HG03571 (cell line): Measurements from ENCODE around the gene KCNN3.

Source experiments
- ATAC-seq: cut with Tn5 transposase; IDR thresholded peaks from one replicate; pipeline ENCODE4 v1.9.1; 2021; ENCODE audit not compliant: unreplicated experiment

KCNN3 gene

GRCh38 chr1:154842635-154843034 lies 27.4 kb downstream of the KCNN3 start:
- no peak for ATAC-seq

- ATAC-seq = no peak
These were observed 28.7 kb downstream of the KCNN3 start for GRCh38 chr1:154841384-154841783.

DNA sequence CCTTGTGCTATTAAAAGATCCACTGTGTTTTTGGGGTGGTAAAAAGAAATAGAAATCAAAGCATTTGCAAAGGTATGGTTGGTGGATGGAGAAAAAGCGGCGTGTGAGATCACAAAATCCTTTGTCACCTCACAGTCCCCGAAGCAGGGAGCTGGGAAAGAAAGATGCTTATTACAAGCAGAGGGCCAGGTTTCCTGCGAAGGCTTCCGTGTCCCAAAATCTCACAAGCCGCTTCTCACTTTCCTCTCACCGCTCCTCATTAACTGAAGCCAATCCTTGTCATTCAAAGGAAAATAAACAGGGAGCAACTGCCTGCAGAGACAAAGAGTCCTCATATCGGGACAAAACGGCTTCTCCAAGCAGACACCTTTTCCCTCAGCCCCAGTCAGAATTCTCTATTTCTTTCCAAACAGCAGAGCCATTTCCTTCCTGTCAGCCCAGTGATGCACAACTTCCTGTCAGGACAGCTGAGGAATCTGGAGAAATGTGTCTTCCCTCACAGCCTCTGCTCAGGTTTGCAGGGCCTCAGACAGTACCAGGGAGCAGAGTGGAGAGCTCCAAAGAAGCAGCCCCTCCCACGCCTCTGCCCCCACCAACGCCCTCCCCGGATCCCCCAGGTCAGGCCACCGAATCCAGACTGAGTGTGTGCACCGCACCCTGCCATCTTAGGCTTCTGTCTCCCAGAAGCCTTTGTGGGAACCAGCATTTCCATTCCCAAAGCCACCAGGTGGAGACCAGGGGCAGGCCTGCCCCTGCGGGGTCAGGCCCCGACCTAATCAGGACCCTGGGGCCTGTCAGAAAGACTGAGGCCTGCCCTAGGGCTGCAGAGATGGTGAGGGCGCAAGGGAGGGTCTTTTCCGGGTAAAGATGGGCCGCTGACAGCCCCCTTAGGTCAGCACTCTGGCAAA lies 29.6 kb downstream of the KCNN3 start:
- no peak for ATAC-seq

GRCh38 chr1:154839691-154840090 lies 30.4 kb downstream of the KCNN3 start:
- no peak for ATAC-seq

DNA sequence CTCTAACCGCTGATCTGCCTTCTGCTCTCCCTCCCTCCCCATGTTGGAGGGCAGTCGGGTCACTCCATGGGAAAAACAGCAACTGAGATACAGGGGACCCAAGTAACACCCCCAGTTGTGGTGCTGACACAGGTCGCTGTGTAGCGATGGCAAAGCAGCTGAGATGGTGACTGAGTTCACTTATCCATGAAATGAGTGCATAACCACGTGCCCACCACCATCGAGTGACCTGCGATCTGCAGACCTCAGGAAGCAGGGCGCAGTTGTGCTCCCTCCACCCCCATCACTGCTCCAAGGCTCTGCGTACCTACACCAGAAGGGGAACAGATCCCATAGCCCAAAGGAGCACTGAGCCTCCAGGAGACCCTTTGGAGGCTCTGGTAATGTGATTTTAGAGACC lies 31.1 kb downstream of the KCNN3 start:
- ATAC-seq = no peak

GRCh38 chr1:154838461-154838860 lies 31.6 kb downstream of the KCNN3 start:
- ATAC-seq = no peak

- peak; percentile 60 for ATAC-seq
These were observed 32.4 kb downstream of the KCNN3 start for GRCh38 chr1:154837672-154838171.

DNA sequence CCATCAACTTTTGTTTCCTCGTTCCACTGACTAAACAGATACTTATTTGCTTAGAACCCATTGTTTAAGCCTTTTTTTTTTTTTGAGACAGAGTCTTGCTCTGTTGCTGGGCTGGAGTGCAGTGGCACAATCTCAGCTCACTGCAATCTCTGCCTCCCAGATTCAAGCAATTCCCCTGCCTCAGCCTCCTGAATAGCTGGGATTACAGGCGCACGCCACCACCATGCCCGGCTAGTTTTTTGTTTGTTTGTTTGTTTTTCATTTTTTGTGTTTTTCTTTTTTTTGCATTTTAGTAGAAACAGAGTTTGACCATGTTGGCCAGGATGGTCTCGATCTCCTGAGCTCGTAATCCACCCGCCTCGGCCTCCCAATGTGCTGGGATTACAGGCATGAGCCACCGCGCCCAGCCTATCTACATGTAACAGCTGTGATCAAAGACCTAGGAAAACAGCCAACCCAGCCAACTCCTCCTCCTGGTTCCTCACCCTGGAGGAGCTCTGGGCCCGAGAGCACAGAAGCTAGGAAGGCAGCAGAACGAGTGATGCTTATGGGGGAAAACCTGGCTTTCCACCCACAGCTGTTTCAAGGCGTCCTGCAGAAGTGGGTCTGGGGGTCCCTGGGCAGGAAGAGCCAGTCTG lies 32.9 kb downstream of the KCNN3 start:
- ATAC-seq = no peak

DNA sequence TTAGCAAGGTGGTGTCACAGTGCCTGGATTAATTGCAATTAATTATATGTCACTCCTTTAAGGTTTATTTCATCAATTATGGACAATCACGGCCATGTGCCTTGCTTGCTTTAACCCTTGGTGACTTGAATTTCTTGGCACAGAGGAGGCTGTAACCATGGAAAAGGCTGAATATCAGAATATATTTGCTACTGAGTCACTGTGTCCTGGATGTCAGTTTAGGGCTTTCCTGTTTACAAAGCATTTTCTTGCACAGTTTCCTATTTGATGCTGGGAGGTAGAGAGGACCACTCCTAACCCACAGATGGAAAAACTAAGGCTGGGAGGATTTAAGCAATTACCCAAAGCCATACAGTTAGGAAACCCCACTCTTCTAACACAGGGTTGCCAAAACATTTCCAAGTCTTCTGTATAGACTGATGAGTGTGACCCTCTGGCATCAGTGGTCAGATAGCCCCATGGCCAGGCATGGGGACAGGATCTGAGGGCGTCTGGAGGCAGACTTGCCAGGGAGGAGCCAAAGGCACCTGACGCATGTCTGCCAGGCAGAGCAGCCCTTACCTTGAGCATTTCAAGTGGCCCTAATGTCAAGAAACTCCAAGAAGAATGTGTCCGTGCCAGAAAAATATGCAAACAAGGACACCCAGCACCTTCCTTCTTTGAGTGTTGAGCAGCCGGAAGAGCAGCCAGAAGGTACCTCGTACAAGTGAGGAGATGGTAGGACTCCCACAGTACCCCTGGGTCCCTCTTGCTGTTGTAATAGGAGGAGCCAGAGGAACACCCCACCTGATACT lies 34.4 kb downstream of the KCNN3 start:
- no peak for ATAC-seq

GRCh38 chr1:154833841-154834240 lies 36.2 kb downstream of the KCNN3 start:
- ATAC-seq = no peak

DNA sequence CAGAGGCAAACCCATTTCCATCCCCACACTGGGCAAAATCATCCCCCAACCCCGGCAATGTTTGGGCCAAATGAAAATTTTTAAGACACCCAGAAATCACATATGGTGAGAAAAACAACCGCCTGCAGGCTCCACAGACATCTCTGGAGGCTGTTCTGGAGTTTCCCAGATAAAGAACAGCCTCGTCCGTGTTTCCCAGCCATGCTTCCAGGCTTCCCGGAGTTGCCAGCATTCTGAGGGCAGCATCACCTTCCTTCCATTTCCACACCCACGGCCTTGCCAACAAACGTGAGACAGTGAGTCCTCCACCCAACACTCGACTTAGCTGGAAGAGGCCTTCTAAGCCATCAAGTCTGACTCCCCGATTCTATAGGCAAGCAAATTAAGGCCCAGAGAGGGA lies 36.9 kb downstream of the KCNN3 start:
- no peak for ATAC-seq

DNA sequence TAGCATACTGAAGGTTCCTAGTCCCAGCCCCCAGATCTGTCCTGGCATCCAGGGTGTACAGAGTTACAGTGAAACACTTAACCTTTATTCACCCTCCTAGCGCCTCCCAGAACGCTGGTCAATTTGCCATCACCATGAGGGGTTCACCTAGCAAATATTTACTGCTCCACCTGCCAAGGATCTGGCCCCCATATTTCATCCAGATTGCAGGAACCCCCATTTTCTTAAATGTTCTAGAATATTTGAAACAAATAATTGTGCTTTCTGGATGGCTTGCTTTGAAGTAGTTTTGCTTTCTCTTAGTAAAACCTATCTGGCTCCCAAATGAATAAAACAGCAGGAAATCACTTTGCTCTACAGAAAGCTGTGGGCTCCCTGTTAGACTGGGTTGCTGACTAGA lies 37.7 kb downstream of the KCNN3 start:
- no peak for ATAC-seq

- ATAC-seq = no peak
These were observed 38.6 kb downstream of the KCNN3 start for GRCh38 chr1:154831462-154831861.

GRCh38 chr1:154829062-154829461 lies 41.0 kb downstream of the KCNN3 start:
- no peak for ATAC-seq

DNA sequence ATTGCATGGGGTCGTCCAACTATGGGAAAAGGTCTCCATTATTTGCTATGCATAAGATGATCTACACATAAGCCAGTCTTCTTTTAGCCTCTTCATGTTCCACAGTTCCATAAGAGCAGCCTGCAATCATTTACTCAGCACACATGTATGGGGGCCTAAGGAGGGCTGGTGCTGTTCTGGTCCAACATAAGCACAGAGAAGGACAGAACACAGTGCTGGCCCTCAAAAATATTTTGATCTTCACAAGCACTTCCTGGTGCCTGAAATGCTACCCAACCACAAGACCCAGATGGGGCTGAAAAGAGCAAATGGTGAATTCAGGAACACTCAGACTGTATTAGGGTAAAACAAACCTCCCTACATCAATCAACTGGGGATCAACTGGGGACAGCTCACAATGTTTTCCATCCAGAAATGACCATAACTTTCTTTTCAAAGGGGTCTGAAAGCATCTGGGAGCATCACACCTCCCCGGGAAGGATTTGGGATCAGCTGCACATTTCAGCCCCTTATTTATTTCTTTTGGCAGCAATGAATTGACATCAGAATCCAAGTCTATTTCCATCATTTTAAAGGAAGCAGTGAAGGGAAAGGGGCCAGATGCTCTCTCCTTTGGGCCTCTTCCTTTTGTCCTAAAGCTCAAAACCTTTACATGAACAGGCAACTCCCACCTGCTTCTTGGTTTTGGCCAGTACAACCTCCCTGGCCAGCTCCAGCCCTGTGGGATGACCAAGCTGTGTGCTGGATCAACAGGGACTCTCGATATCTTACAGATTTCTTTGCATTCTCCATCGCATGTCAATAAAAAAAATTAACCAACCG lies 45.7 kb downstream of the KCNN3 start:
- ATAC-seq = no peak

DNA sequence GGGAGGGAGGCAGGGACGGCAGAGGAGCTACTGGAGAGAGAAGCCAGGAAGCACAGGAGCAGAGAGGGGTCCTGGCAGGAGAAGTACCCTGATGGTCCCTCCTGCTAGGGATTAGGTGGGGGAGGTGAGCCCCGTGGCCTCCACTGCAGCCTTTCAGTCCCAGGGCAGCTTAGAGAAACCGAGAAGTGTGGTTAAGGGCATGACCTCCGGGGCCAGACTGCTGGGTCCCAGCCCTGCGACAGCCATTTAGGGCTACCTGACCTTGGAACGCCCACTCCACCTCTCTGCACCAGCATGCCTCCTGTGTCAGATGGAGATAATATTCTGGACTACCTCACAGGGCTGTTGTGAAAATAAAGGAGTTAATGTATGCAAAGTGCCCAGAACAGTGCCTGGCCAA lies 47.4 kb downstream of the KCNN3 start:
- no peak for ATAC-seq

DNA sequence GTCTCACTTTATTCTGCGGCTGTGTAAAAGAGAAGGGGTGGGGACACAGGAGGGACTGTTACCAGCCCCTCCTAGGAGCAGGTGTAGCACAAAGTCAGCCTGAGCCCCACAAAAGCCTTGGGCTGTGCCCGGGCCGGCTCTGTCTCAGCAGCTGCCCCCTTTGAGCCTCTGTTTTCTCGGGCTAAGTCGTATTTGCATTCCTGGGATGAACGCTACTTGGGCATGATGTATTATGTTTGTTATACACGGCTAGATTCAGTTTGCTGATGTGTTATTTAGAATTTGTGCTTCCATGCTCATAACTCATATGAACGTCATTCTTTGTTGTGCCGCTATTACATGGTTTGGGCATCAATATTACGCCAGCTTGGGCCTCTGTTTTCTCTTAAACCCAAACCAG lies 47.8 kb downstream of the KCNN3 start:
- ATAC-seq = no peak

GRCh38 chr1:154821083-154821482 lies 49.0 kb downstream of the KCNN3 start:
- no peak for ATAC-seq

DNA sequence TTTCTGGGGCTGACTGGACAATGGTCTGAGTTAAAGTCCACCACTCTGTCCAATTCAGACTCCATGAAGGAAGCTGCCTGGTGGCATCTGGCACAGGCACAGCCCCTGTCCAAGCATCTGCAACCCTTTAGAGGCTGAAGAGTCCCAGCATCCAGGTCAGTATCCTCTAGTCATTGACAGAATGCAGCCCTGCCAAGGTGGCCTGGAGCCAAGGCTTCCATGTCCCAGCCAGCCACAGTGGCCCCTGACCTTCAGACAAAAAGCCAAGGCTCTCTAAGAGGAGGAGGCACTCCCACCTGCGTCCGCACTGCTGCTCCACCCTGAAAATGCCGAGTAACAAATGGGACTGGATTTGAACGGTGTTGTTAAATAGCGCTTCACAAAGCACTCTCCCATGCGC lies 49.4 kb downstream of the KCNN3 start:
- no peak for ATAC-seq
